Suprapubic skin (tissue), 4 donors: ENCODE data around the gene GRIA4.

Source experiments
- EP300 ChIP-seq: sonication (generic); formaldehyde crosslinking; IDR thresholded peaks from one replicate; pipeline ENCODE4 v1.6.1; 2017; ENCODE audit warnings: antibody characterized with exemption
- POLR2A ChIP-seq, 2 donors: fragments of 450-650 bp; IDR thresholded peaks; one replicate each; pipeline ENCODE4 v1.6.1; 2017; ENCODE audit warnings: antibody characterized with exemption in 2 of 2, mild to moderate bottlenecking in 2 of 2, moderate library complexity in 2 of 2
- POLR2AphosphoS5 ChIP-seq, 3 donors: sonication (generic); formaldehyde crosslinking; IDR thresholded peaks; one replicate each; pipeline ENCODE4 v1.6.1; 2017; ENCODE audit warnings: antibody characterized with exemption in 3 of 3
- TF ChIP-seq, protein P1 (sequence below), 2 donors: fragments of 200-600 bp in 1 of 2; fragments of 450-650 bp in 1 of 2; sonication (generic) in 1 of 2; IDR thresholded peaks; one replicate each; pipeline ENCODE4 v1.5.1; 2016 to 2019; ENCODE audit warnings: antibody characterized with exemption in 2 of 2, mild to moderate bottlenecking in 1 of 2, moderate library complexity in 1 of 2

DNA sequence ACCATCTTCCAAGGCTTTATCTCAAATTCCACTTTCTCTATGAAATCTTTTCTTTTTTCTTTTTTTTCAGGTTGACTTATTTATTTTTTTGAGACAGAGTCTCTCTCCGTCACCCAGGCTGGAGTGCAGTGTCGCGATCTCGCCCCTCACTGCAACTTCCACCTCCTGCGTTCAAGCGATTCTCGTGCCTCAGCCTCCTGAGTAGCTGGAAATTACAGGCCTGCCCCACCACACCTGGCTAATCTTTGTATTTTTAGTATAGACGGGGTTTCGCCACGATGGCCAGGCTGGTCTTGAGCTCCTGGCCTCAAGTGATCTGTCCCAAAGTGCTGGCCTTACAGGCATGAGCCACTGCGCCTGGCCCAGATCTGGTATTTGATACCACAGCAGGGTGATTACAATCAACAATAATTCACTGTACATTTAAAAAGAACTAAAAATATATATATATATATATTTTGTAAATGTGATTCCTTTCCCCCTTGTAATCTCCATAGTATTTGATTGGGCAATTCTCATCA, 290.7 kb downstream of the GRIA4 start:
- TF ChIP-seq POLR2A (IDR thresholded peaks at IDR 0.05) = no peak
- TF ChIP-seq, protein P1, sequence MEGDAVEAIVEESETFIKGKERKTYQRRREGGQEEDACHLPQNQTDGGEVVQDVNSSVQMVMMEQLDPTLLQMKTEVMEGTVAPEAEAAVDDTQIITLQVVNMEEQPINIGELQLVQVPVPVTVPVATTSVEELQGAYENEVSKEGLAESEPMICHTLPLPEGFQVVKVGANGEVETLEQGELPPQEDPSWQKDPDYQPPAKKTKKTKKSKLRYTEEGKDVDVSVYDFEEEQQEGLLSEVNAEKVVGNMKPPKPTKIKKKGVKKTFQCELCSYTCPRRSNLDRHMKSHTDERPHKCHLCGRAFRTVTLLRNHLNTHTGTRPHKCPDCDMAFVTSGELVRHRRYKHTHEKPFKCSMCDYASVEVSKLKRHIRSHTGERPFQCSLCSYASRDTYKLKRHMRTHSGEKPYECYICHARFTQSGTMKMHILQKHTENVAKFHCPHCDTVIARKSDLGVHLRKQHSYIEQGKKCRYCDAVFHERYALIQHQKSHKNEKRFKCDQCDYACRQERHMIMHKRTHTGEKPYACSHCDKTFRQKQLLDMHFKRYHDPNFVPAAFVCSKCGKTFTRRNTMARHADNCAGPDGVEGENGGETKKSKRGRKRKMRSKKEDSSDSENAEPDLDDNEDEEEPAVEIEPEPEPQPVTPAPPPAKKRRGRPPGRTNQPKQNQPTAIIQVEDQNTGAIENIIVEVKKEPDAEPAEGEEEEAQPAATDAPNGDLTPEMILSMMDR (IDR thresholded peaks at IDR 0.05) = no peak
- TF ChIP-seq EP300 = no peak
- TF ChIP-seq POLR2AphosphoS5 (IDR thresholded peaks at IDR 0.05) = no peak
